Measurements from ENCODE around the gene PTCSC3. TPM values are rescaled to one million over a fixed set of nuclear protein-coding genes. Genes with fewer than 3 reads are reported as not detected.

PTCSC3 gene
- total RNA-seq, 1 donor = not detected

DNA sequence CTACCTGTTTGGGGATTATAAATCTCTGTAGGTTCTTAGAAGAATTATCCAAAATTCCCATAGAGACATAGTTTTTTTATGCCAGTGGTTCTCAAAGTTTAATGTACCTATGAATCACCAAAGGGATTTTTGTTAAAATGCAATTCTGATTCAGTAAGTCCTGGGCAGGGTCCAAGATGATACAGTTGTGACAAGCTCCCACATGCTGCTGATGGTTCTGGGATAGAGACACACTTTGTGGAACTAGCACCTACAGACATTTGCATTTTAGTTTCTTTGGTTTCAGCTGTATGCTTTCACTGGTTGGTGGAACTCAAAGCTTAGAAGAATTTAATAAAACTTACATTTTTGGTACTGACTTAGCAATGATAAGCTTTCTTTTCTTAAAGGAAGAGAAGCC, 80.4 kb downstream of the PTCSC3 start:
- DNase-seq (ENCODE audit: low read depth) = no peak
- TF ChIP-seq, protein P1, sequence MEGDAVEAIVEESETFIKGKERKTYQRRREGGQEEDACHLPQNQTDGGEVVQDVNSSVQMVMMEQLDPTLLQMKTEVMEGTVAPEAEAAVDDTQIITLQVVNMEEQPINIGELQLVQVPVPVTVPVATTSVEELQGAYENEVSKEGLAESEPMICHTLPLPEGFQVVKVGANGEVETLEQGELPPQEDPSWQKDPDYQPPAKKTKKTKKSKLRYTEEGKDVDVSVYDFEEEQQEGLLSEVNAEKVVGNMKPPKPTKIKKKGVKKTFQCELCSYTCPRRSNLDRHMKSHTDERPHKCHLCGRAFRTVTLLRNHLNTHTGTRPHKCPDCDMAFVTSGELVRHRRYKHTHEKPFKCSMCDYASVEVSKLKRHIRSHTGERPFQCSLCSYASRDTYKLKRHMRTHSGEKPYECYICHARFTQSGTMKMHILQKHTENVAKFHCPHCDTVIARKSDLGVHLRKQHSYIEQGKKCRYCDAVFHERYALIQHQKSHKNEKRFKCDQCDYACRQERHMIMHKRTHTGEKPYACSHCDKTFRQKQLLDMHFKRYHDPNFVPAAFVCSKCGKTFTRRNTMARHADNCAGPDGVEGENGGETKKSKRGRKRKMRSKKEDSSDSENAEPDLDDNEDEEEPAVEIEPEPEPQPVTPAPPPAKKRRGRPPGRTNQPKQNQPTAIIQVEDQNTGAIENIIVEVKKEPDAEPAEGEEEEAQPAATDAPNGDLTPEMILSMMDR (IDR thresholded peaks at IDR 0.05; ENCODE audit: insufficient read depth, low read length) = no peak
- H3K4me3 ChIP-seq (ENCODE audit: low read depth, low read length) = no peak overlapping the region

DNA sequence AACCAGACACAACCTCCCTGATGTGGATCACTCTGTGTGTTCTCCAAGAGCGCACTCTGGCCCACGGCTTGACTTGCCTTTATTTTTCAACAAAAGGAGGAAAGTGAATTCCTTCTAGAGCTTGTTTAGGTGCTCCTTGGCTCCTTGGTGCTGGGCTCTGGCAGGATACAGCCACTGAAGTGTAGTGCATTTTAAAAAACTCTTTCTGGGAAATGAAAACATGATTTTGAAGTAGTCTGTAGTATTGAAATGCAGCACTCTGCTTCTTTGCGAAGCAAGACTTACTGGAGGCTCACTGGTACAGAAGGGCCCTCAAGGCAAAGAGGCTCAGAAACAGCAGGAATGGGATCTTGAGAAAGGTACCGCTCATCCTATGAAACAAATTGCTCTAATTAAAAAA, 81.6 kb downstream of the PTCSC3 start:
- DNase-seq (ENCODE audit: low read depth) = no peak
- no peak overlapping the region for H3K4me3 ChIP-seq (ENCODE audit: low read depth, low read length)
- TF ChIP-seq, protein P1 (IDR thresholded peaks at IDR 0.05; ENCODE audit: insufficient read depth, low read length) = no peak

DNA sequence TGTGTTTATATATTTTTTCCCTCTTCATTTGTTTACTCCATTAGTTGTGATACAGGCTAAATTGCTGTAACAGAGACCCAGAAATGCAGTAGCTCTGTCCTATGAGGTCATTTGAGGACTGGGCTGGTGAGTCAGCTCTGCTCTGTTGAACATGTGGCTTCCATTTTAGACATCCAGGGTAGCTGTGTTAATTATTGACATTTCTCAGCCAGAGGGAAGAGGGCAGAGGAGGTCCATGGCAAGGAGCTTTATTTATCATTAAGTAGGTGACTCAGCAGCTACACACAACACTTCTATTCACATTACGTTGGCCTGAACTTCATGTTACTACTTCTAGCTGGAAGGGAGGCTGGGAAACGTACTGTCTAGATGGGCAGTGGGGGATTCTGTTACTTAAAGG, 85.4 kb downstream of the PTCSC3 start:
- no peak overlapping the region for H3K4me3 ChIP-seq (ENCODE audit: low read depth, low read length)
- DNase-seq (ENCODE audit: low read depth) = peak; percentile 7
- TF ChIP-seq, protein P1 (IDR thresholded peaks at IDR 0.05; ENCODE audit: insufficient read depth, low read length) = no peak

DNA sequence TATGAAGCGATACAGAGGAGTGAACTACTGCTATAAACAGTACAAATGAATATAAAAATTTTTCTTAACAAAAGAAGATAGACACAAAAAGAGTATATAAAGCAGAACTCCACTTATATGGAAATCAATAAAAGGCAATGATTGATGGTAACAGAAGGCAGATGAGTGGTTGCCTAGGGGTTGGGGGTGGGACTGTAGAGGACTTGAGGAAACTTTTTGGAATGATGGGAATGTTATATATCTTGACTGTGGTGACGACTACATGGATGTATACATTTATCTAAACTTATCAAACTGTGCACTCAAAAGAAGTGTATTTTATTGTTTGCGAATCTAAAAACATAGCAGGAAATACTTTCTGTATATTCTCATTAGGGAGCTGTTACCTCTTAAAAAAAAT, 89.1 kb downstream of the PTCSC3 start:
- TF ChIP-seq, protein P1 (IDR thresholded peaks at IDR 0.05; ENCODE audit: insufficient read depth, low read length) = no peak
- H3K4me3 ChIP-seq (ENCODE audit: low read depth, low read length) = no peak overlapping the region
- DNase-seq (ENCODE audit: low read depth) = no peak

DNA sequence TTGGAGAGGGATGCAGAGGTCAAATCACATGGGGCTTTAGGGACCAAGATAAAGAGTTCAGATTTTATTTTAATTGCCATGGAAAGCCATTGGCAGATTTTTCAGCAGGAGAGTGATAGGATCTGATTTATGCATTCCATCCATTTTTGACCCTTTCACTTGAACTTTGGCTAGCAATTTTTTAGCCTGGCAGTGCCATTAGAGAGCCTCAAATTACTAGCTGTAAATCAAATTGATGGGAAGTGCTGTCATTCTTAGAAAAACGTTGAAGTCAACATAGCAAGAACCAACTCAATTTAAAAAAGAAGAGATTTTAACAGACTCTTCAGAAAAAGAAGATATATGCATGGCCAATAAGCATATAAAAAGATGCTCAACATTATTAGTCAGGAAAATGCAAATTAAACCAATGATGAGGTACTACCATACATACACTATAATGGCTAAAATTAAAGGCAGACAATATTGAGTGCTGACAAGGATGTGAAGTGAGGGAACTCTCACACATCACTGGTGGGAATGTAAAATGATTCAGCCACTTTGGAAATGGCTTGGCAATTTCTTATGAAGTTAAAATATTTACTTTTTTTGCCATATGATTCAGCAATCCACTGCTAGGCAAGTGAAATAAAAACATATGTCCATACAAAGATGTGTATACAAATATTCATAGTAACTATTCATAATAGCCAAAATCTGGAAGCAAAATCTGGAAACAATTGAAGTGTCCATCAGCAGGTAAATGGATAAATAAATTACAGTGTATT, 89.7 kb downstream of the PTCSC3 start:
- TF ChIP-seq, protein P1 (IDR thresholded peaks at IDR 0.05; ENCODE audit: insufficient read depth, low read length) = no peak
- no peak overlapping the region for H3K4me3 ChIP-seq (ENCODE audit: low read depth, low read length)
- DNase-seq (ENCODE audit: low read depth) = no peak

DNA sequence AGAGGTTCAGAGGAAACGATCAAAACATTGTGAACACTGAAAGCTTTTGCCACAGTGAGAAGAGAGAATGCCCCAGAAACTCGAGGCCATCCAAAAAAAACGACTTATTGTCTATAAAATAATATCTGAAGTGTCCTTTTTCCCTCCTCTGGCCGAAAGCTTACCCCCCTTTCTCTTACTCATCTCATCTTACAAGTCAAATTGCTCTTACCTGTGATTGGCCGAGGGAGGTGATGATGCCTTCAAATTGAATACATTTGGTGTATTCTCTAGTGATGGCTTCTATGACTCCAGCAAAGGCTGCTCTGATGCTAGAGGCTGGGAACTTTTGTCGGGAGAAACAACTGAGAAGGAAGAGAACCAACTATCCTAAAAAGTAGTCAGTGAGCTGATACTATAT, 90.7 kb downstream of the PTCSC3 start:
- DNase-seq (ENCODE audit: low read depth) = no peak
- no peak overlapping the region for H3K4me3 ChIP-seq (ENCODE audit: low read depth, low read length)
- TF ChIP-seq, protein P1 (IDR thresholded peaks at IDR 0.05; ENCODE audit: insufficient read depth, low read length) = no peak

Other genes starting within 250 kb of the PTCSC3 start
- 11.1 and 18.2 TPM in 2 replicates for gene MBIP, start 143.9 kb upstream of the PTCSC3 start, total RNA-seq (ENCODE audit: low replicate concordance)

Measured in fibroblast of the aortic adventitia (primary cell).